GM21619 (cell line): ENCODE results near the gene SLCO2B1.
"Not testable (repeated sequence)": the region's sequence is repeated elsewhere in the genome, so short reads cannot be mapped to it uniquely, and the experiment has no call there.

Experiments used
- ATAC-seq: cut with Tn5 transposase; IDR thresholded peaks from one replicate; pipeline ENCODE4 v1.9.1; 2021; ENCODE audit not compliant: unreplicated experiment

SLCO2B1 gene

GRCh38 chr11:75150879-75151278 is at the start of gene SLCO2B1:
Gene SLCO2B1, plus strand, starts transcription at chr11:75151107. Its CDS starts 275 bp downstream, at chr11:75151382.
- ATAC-seq = no peak

GRCh38 chr11:75101424-75102128 is 49.3 kb upstream of the SLCO2B1 start:
- no peak for ATAC-seq

- ATAC-seq = no peak
Measured at GRCh38 chr11:75103380-75104026, 47.4 kb upstream of the SLCO2B1 start.

GRCh38 chr11:75105462-75105925 is 45.4 kb upstream of the SLCO2B1 start:
- no peak for ATAC-seq

GRCh38 chr11:75105967-75106681 is 44.8 kb upstream of the SLCO2B1 start:
- ATAC-seq = not testable (repeated sequence)

- no peak for ATAC-seq
Measured at GRCh38 chr11:75107187-75107586, 43.7 kb upstream of the SLCO2B1 start.

GRCh38 chr11:75112200-75112599 is 38.7 kb upstream of the SLCO2B1 start:
- no peak for ATAC-seq

GRCh38 chr11:75113030-75113429 is 37.9 kb upstream of the SLCO2B1 start:
- no peak for ATAC-seq

GRCh38 chr11:75114465-75114864 is 36.4 kb upstream of the SLCO2B1 start:
- no peak for ATAC-seq

- ATAC-seq = no peak
Measured at GRCh38 chr11:75118577-75118976, 32.3 kb upstream of the SLCO2B1 start.

- no peak for ATAC-seq
Measured at GRCh38 chr11:75126564-75126963, 24.3 kb upstream of the SLCO2B1 start.

GRCh38 chr11:75132080-75132479 is 18.8 kb upstream of the SLCO2B1 start:
- no peak for ATAC-seq

- no peak for ATAC-seq
Measured at GRCh38 chr11:75133976-75134375, 16.9 kb upstream of the SLCO2B1 start.

- no peak for ATAC-seq
Measured at GRCh38 chr11:75135021-75135650, 15.8 kb upstream of the SLCO2B1 start.

GRCh38 chr11:75135651-75136050 is 15.3 kb upstream of the SLCO2B1 start:
- ATAC-seq = no peak

- no peak for ATAC-seq
Measured at GRCh38 chr11:75140269-75141138, 10.4 kb upstream of the SLCO2B1 start.

- ATAC-seq = no peak
Measured at GRCh38 chr11:75141166-75141565, 9.7 kb upstream of the SLCO2B1 start.

GRCh38 chr11:75142714-75143419 is 8.0 kb upstream of the SLCO2B1 start:
- peak; percentile 76 for ATAC-seq

GRCh38 chr11:75143420-75143731 is 7.5 kb upstream of the SLCO2B1 start:
- ATAC-seq = no peak

GRCh38 chr11:75144716-75145014 is 6.2 kb upstream of the SLCO2B1 start:
- ATAC-seq = no peak
